ENCODE results near the gene SUN3. TPM values are rescaled to one million over a fixed set of nuclear protein-coding genes. Genes with fewer than 3 reads are reported as not detected.

The SUN3 gene
- total RNA-seq, 2 donors from 2014 or later = not detected

DNA sequence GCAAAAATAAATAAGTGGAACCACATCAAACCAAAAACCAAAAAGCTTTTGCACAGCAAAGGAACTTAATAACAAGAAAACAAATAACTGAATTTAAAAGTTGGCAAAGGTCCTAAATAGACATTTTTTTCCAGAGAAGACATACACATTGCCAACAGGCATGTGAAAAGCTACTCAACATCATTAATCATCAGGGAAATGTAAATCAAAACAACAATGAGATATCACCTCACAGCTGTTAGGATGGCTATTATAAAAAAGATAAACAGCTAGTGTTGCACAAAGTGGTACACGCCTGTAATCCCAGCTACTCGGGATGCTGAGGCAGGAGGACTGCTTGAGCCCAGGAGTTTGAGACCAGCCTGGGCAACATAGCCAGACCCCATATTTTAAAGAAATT lies 2.2 kb upstream of the SUN3 start:
- H3K27ac ChIP-seq = no peak overlapping the region
- H3K27me3 ChIP-seq = no peaks in the 10 kb centered on the region
- DNase-seq (ENCODE audit: low spot score) = no peak
- H3K4me1 ChIP-seq = peaks cover 0 to 11% of the 10 kb centered on the region in 2 donors
- H3K9me3 ChIP-seq = no peaks in the 10 kb centered on the region
- no peak overlapping the region for H3K4me3 ChIP-seq
- H3K36me3 ChIP-seq = no peaks in the 10 kb centered on the region
- TF ChIP-seq, protein P1, sequence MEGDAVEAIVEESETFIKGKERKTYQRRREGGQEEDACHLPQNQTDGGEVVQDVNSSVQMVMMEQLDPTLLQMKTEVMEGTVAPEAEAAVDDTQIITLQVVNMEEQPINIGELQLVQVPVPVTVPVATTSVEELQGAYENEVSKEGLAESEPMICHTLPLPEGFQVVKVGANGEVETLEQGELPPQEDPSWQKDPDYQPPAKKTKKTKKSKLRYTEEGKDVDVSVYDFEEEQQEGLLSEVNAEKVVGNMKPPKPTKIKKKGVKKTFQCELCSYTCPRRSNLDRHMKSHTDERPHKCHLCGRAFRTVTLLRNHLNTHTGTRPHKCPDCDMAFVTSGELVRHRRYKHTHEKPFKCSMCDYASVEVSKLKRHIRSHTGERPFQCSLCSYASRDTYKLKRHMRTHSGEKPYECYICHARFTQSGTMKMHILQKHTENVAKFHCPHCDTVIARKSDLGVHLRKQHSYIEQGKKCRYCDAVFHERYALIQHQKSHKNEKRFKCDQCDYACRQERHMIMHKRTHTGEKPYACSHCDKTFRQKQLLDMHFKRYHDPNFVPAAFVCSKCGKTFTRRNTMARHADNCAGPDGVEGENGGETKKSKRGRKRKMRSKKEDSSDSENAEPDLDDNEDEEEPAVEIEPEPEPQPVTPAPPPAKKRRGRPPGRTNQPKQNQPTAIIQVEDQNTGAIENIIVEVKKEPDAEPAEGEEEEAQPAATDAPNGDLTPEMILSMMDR (IDR thresholded peaks at IDR 0.05) = no peak

DNA sequence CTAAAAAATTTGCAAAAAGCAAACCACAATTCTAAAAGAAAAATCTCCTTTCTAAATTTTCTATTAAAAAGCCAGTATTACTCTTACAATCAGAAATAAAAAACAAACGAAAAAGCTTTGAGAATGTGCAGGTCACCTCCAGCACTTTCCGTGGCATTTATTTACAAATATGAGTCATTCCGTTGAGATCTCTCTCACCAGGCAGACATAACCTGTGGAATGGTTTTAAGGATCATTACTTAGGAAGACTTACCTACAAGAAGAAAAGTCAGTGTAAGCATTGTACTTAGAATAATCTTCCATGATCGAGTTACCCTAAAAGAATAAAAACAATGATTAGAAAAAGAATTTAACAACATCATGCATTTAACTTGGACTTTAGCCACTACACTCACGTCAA lies 3.3 kb downstream of the SUN3 start:
- no peaks in the 10 kb centered on the region for H3K27me3 ChIP-seq
- no peaks in the 10 kb centered on the region for H3K36me3 ChIP-seq
- no peak overlapping the region for H3K27ac ChIP-seq
- no peak for DNase-seq (ENCODE audit: low spot score)
- H3K4me1 ChIP-seq = no peaks in the 10 kb centered on the region
- peaks cover 0 to 18% of the 10 kb centered on the region in 2 donors for H3K9me3 ChIP-seq
- H3K4me3 ChIP-seq = no peak overlapping the region
- TF ChIP-seq, protein P1 (IDR thresholded peaks at IDR 0.05) = no peak

DNA sequence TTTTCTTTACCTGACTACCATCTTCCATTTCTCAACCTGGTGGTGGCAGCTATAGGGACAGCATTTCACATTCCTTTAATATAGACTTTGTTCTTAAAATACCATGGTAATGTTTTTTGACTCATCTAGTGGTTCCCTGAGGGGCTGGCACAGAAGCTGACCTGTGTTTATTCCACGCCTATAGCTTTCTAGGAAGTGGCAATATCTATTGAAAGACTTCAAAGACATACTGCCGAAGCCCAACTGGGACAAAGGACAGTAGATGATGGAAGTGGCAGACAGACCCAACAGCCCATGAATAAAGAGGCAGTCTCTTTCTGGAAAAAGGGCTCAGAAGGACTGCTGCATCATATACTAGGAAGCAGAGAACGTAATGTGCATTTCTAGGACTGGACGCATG lies 11.2 kb downstream of the SUN3 start:
- peaks cover 0 to 2% of the 10 kb centered on the region in 2 donors for H3K9me3 ChIP-seq
- no peak overlapping the region for H3K27ac ChIP-seq
- no peaks in the 10 kb centered on the region for H3K36me3 ChIP-seq
- H3K27me3 ChIP-seq = no peaks in the 10 kb centered on the region
- TF ChIP-seq, protein P1 (IDR thresholded peaks at IDR 0.05) = no peak
- no peak overlapping the region for H3K4me3 ChIP-seq
- no peak for DNase-seq (ENCODE audit: low spot score)
- no peaks in the 10 kb centered on the region for H3K4me1 ChIP-seq

DNA sequence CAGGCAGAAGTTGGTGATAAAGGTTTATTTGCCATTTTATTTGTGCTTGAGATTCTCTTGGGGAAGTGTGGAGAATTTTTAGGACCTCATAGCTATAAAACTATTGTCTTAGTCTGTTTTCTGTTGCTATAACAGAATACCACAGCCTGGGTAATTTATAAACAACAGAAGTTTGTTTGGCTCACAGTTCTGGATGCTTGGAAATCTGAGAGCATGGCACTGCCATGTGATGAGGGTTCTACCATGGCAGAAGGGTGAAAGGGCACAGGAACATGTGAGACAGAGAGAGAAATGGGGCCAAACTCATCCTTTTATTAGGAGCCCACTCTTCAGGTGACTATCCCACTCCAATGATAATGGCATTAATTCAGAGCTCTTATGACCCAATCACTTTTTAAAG lies 12.3 kb downstream of the SUN3 start:
- no peak for DNase-seq (ENCODE audit: low spot score)
- H3K27ac ChIP-seq = no peak overlapping the region
- H3K36me3 ChIP-seq = no peaks in the 10 kb centered on the region
- no peaks in the 10 kb centered on the region for H3K4me1 ChIP-seq
- no peak overlapping the region for H3K4me3 ChIP-seq
- no peaks in the 10 kb centered on the region for H3K27me3 ChIP-seq
- no peaks in the 10 kb centered on the region for H3K9me3 ChIP-seq
- TF ChIP-seq, protein P1 (IDR thresholded peaks at IDR 0.05) = no peak

DNA sequence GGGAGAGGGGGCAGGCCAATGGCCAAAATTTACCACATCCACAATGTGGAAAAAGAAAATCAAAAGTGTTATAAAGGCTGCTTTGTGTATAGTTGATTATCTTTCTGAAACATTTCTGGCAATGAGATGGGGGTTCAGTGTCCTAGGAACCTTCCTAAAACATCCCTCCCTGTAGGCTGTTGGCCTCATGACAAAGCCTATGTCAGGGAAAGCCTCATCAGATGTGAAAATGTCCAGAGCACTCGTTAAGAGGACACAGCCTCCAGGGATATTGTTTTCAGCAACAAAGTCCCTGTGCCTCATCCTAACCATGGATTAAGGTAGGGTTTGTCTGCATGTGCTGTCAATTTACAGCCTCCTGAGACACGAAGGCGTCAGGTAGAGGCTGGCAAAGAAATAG lies 17.0 kb downstream of the SUN3 start:
- no peak overlapping the region for H3K4me3 ChIP-seq
- no peaks in the 10 kb centered on the region for H3K9me3 ChIP-seq
- H3K36me3 ChIP-seq = no peaks in the 10 kb centered on the region
- no peaks in the 10 kb centered on the region for H3K4me1 ChIP-seq
- H3K27me3 ChIP-seq = no peaks in the 10 kb centered on the region
- TF ChIP-seq, protein P1 (IDR thresholded peaks at IDR 0.05) = no peak
- DNase-seq (ENCODE audit: low spot score) = no peak
- no peak overlapping the region for H3K27ac ChIP-seq

DNA sequence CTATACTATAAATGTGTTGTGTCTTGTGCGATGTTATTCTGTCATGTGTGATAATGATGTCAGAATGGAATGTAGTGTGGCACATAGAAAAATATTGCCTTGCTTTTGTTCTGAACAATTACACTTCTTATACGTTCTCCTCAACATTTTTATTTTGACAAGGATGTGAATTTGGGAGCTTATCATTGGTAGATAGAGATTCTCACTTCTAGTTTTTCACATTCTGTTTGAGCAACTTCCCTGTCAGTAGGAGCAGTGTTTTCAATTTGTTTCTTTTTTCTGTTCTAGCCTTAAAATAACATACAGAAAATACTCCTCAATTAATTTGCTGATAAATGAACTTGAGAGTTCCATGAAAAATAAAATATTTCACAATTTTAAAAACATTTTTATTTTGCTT lies 17.6 kb downstream of the SUN3 start:
- Histone ChIP-seq H3K27ac (no peak overlapping the region), H3K27me3 (no peaks in the 10 kb centered on the region)
- TF ChIP-seq, protein P1 (IDR thresholded peaks at IDR 0.05) = no peak

More for the DNA sequence above, 17.6 kb downstream of the SUN3 start:
- H3K9me3 ChIP-seq = no peaks in the 10 kb centered on the region
- H3K4me1 ChIP-seq = no peaks in the 10 kb centered on the region
- no peaks in the 10 kb centered on the region for H3K36me3 ChIP-seq
- no peak overlapping the region for H3K4me3 ChIP-seq
- no peak for DNase-seq (ENCODE audit: low spot score)

All from right atrium auricular region (tissue), 2 donors.